Measurements from ENCODE around the gene MTR. TPM values are rescaled to one million over a fixed set of nuclear protein-coding genes. Genes with fewer than 3 reads are reported as not detected.

The MTR gene
- total and polyA plus RNA-seq, 2 donors (not counting 1 experiment from before 2014, with no cell fraction given) = 9.9 to 49.1 TPM

DNA sequence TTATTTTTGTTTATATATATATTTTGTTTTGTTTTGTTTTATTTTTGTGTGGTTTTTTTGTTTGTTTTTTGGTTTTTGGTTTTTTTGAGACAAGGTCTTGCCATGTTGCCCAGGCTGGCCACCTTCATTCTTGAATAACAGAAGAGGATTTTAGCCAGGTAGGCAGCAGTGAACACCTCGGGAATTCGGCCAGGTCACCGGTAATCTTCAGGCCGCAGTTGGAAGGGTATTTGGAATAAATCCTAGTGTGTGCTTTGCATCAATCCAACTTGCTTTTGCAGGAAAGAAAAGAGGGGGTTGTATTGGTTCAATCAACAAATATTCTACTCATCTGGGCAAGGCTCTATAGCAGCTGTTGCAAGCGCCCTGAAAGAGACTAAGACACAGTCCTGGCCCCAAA lies 155.3 kb downstream of the MTR start:
- Histone ChIP-seq H2AFZ (ENCODE audit: insufficient read depth, low read depth, low read length, poor library complexity, severe bottlenecking) (no peak overlapping the region), H3K4me3 (ENCODE audit: control extremely low read depth in 1 of 5, extremely low read depth in 1 of 5, insufficient read depth in 1 of 5, low read depth in 2 of 5, low read length in 4 of 5) (no peak overlapping the region), H3K27ac (ENCODE audit: low read length in 2 of 2) (no peak overlapping the region), H3K4me2 (replicated peaks; ENCODE audit: low read depth, low read length, poor library complexity, severe bottlenecking) (no peak overlapping the region), H3K79me2 (ENCODE audit: control insufficient read depth, insufficient read depth, low read length) (no peaks in the 10 kb centered on the region), H3K9me3 (ENCODE audit: control extremely low read depth in 1 of 3, control insufficient read depth in 2 of 3, insufficient read depth in 1 of 3, low read length in 2 of 3) (peaks cover 0 to 7% (median 0%) of the 10 kb centered on the region in 3 donors), H3K4me1 (ENCODE audit: control insufficient read depth in 2 of 2, insufficient read depth in 2 of 2, low read length in 2 of 2) (no peaks in the 10 kb centered on the region), H3K36me3 (replicated peaks in 1 of 2; ENCODE audit: control extremely low read depth in 1 of 2, control insufficient read depth in 1 of 2, extremely low read depth in 1 of 2, insufficient read depth in 2 of 2, low read length in 1 of 2) (no peaks in the 10 kb centered on the region), H4K20me1 (ENCODE audit: control insufficient read depth, insufficient read depth, low read length, poor library complexity, severe bottlenecking) (no peaks in the 10 kb centered on the region), H3K27me3 (replicated peaks in 1 of 4; ENCODE audit: control extremely low read depth in 1 of 4, control insufficient read depth in 3 of 4, insufficient read depth in 4 of 4, low read length in 3 of 4) (peaks cover 0 to 3% (median 0%) of the 10 kb centered on the region in 4 experiments), H3K9ac (ENCODE audit: low read length) (no peak overlapping the region)
- ChIA-PET POLR2A (interaction anchor here (0.7 kb wide), 1 partner anchor 678 kb away, joined by 4 read pairs; no protein-coding TSS in a partner anchor), CTCF (no interaction called here)
- ATAC-seq (ENCODE audit: low read depth) (no peak), DNase-seq (no peak)
- H3K4me1 Mint-ChIP-seq = no peaks in the 10 kb centered on the region
- H3K27ac Mint-ChIP-seq = no peak overlapping the region
- H3K4me3 Mint-ChIP-seq = no peak overlapping the region
- TF ChIP-seq EZH2 (IDR thresholded peaks at IDR 0.05; ENCODE audit: borderline replicate concordance, insufficient read depth, low read depth, low read length, poor library complexity, severe bottlenecking) = no peak
- no peak for TF ChIP-seq CTCF (IDR thresholded peaks at IDR 0.05)
- 60% methylated on average over 1 of the region's 5 CpGs for WGBS (ENCODE audit: insufficient coverage)
- no peaks in the 10 kb centered on the region for H3K27me3 Mint-ChIP-seq
- intact Hi-C loops (cut with micrococcal nuclease) = no loop called here
- H3K9me3 Mint-ChIP-seq (ENCODE audit: insufficient read depth) = no peaks in the 10 kb centered on the region

DNA sequence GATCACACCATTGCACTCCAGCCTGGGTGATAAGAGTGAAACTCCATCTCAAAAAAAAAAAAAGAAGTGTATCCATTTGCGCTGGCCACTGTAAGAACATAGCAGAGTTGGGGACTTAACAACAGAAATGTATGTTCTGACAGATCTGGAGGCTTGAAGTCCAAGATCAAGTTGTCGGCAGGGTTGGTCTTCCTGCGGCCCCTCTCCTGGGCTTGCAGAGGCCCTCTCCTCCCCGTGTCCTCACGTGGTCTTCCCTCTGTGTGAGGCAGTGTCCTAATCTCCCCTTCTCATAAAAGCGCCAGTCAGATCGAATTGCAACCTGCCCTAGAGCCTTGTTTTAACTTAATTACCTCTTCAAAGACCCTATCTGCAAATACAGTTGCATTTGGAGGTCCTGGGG lies 156.6 kb downstream of the MTR start:
- peaks cover 0 to 3% (median 0%) of the 10 kb centered on the region in 4 experiments for H3K27me3 ChIP-seq (replicated peaks in 1 of 4; ENCODE audit: control extremely low read depth in 1 of 4, control insufficient read depth in 3 of 4, insufficient read depth in 4 of 4, low read length in 3 of 4)
- no peak overlapping the region for H2AFZ ChIP-seq (ENCODE audit: insufficient read depth, low read depth, low read length, poor library complexity, severe bottlenecking)
- DNase-seq (no peak), ATAC-seq (ENCODE audit: low read depth) (no peak)
- no peaks in the 10 kb centered on the region for H3K4me1 ChIP-seq (ENCODE audit: control insufficient read depth in 2 of 2, insufficient read depth in 2 of 2, low read length in 2 of 2)
- no peak overlapping the region for H3K4me3 ChIP-seq (ENCODE audit: control extremely low read depth in 1 of 5, extremely low read depth in 1 of 5, insufficient read depth in 1 of 5, low read depth in 2 of 5, low read length in 4 of 5)
- Mint-ChIP-seq H3K27ac (no peak overlapping the region), H3K9me3 (ENCODE audit: insufficient read depth) (no peaks in the 10 kb centered on the region), H3K27me3 (no peaks in the 10 kb centered on the region), H3K4me1 (no peaks in the 10 kb centered on the region), H3K4me3 (no peak overlapping the region)
- peaks cover 0 to 7% (median 0%) of the 10 kb centered on the region in 3 donors for H3K9me3 ChIP-seq (ENCODE audit: control extremely low read depth in 1 of 3, control insufficient read depth in 2 of 3, insufficient read depth in 1 of 3, low read length in 2 of 3)
- no peak overlapping the region for H3K4me2 ChIP-seq (replicated peaks; ENCODE audit: low read depth, low read length, poor library complexity, severe bottlenecking)
- 56% methylated on average over 5 of the region's 7 CpGs for WGBS (ENCODE audit: insufficient coverage)
- intact Hi-C loops (cut with micrococcal nuclease) = no loop called here
- CTCF ChIA-PET = no interaction called here
- H3K79me2 ChIP-seq (ENCODE audit: control insufficient read depth, insufficient read depth, low read length) = no peaks in the 10 kb centered on the region
- no peak overlapping the region for H3K9ac ChIP-seq (ENCODE audit: low read length)
- H4K20me1 ChIP-seq (ENCODE audit: control insufficient read depth, insufficient read depth, low read length, poor library complexity, severe bottlenecking) = no peaks in the 10 kb centered on the region
- no peak for TF ChIP-seq EZH2 (IDR thresholded peaks at IDR 0.05; ENCODE audit: borderline replicate concordance, insufficient read depth, low read depth, low read length, poor library complexity, severe bottlenecking)
- TF ChIP-seq CTCF (IDR thresholded peaks at IDR 0.05) = no peak
- H3K27ac ChIP-seq (ENCODE audit: low read length in 2 of 2) = no peak overlapping the region
- H3K36me3 ChIP-seq (replicated peaks in 1 of 2; ENCODE audit: control extremely low read depth in 1 of 2, control insufficient read depth in 1 of 2, extremely low read depth in 1 of 2, insufficient read depth in 2 of 2, low read length in 1 of 2) = no peaks in the 10 kb centered on the region
- POLR2A ChIA-PET = no interaction called here
